GM21576 (cell line): Measurements from ENCODE around the gene UMPS.
"Not testable (repeated sequence)": the region's sequence is repeated elsewhere in the genome, so short reads cannot be mapped to it uniquely, and the experiment has no call there.

Experiments used
- ATAC-seq: cut with Tn5 transposase; IDR thresholded peaks from one replicate; pipeline ENCODE4 v1.9.1; 2021; ENCODE audit warnings: mild to moderate bottlenecking, moderate library complexity; ENCODE audit not compliant: unreplicated experiment

The UMPS gene

GRCh38 chr3:124707223-124707622, 23.0 kb upstream of the UMPS start:
- ATAC-seq, result not testable (repeated sequence)

GRCh38 chr3:124707656-124708062, 22.6 kb upstream of the UMPS start:
- ATAC-seq, result no peak

GRCh38 chr3:124714223-124714853, 15.9 kb upstream of the UMPS start:
- ATAC-seq, result no peak

- ATAC-seq, result no peak
Observed at GRCh38 chr3:124722589-124722988, 7.7 kb upstream of the UMPS start.

- no peak for ATAC-seq
Observed at GRCh38 chr3:124730941-124731297, 667 bp downstream of the UMPS start.

- ATAC-seq, result no peak
Observed at GRCh38 chr3:124731760-124732159, 1.5 kb downstream of the UMPS start.

- ATAC-seq, result no peak
Observed at GRCh38 chr3:124741027-124741426, 10.8 kb downstream of the UMPS start.

- no peak for ATAC-seq
Observed at GRCh38 chr3:124745756-124746155, 15.5 kb downstream of the UMPS start.

- ATAC-seq, result no peak
Observed at GRCh38 chr3:124747111-124747981, 17.1 kb downstream of the UMPS start.

GRCh38 chr3:124748560-124749198, 18.4 kb downstream of the UMPS start:
- no peak for ATAC-seq

- not testable (repeated sequence) for ATAC-seq
Observed at GRCh38 chr3:124749877-124750276, 19.6 kb downstream of the UMPS start.

- ATAC-seq, result no peak
Observed at GRCh38 chr3:124751501-124751900, 21.2 kb downstream of the UMPS start.

- no peak for ATAC-seq
Observed at GRCh38 chr3:124752051-124752450, 21.8 kb downstream of the UMPS start.

GRCh38 chr3:124757926-124758325, 27.7 kb downstream of the UMPS start:
- not testable (repeated sequence) for ATAC-seq

- no peak for ATAC-seq
Observed at GRCh38 chr3:124758851-124759635, 28.8 kb downstream of the UMPS start.

GRCh38 chr3:124759666-124760401, 29.6 kb downstream of the UMPS start:
- no peak for ATAC-seq

GRCh38 chr3:124760601-124761000, 30.3 kb downstream of the UMPS start:
- ATAC-seq, result no peak

GRCh38 chr3:124761250-124761796, 31.1 kb downstream of the UMPS start:
- no peak for ATAC-seq

GRCh38 chr3:124761935-124762660, 31.8 kb downstream of the UMPS start:
- ATAC-seq, result no peak

GRCh38 chr3:124762661-124763011, 32.4 kb downstream of the UMPS start:
- ATAC-seq, result no peak
